GM12878 (cell line): ENCODE data around the gene C5. TPM values are rescaled to one million over a fixed set of nuclear protein-coding genes. Genes with fewer than 3 reads are reported as not detected.

ENCODE experiments used
- ATAC-seq: fragments of 200-7000 bp; cut with Tn5 transposase; 3 replicates; pipeline ENCODE4 v1.9.1; 2020; ENCODE audit warnings: mild to moderate bottlenecking, moderate library complexity
- BruUV-seq: library from RNA; stranded (reverse); fragments of 400-500 nt; replicated peaks from 2 replicates; lab custom pipeline; 2021; lab: Mats Ljungman, UMichigan
- CTCF ChIA-PET: fragments of 300-600 bp; sonication (Branson Sonifier 250); formaldehyde crosslinking; extraction: SDS; loops from one replicate; lab custom pipeline; 2021; ENCODE audit warnings: inconsistent platforms; lab: Yijun Ruan, JAX
- POLR2A ChIA-PET: fragments of 350-600 bp; formaldehyde crosslinking; extraction: SDS; loops from one replicate; lab custom pipeline; 2021; ENCODE audit warnings: inconsistent platforms; lab: Charles Lee
- RAD21 ChIA-PET: fragments of 300-600 bp; sonication (Branson Sonifier 250); formaldehyde crosslinking; loops from one replicate; lab custom pipeline; 2023; ENCODE audit warnings: antibody characterized with exemption; ENCODE audit not compliant: unreplicated experiment; lab: Charles Lee
- SMC1A ChIA-PET: fragments of 300-600 bp; sonication (Branson Sonifier 250); formaldehyde crosslinking; loops from one replicate; lab custom pipeline; 2023; ENCODE audit not compliant: unreplicated experiment, uncharacterized antibody; lab: Charles Lee
- DNase-seq: peaks from one replicate; pipeline ENCODE4 v3.0.0-alpha.2; 2011; ENCODE audit warnings: low read depth, low spot score
- FAIRE-seq: peaks from 3 replicates; lab custom pipeline; 2011; peaks lifted over from hg19 to GRCh38; lab: Jason Lieb, UNC
- H2AFZ ChIP-seq: 2 replicates; pipeline ENCODE4 v1.6.0; 2011; ENCODE audit warnings: low read depth, low read length, control low read depth; ENCODE audit not compliant: control insufficient read depth
- H3K27ac ChIP-seq: 2 replicates; pipeline ENCODE4 v1.5.1; 2011; ENCODE audit warnings: control low read depth; ENCODE audit not compliant: control insufficient read depth, insufficient read depth
- H3K27me3 ChIP-seq, 2 experiments: replicated peaks in 1 of 2; 2 replicates each; pipeline versions ENCODE4 v1.6.0 to v1.6.1; 2011; ENCODE audit warnings: low read length in 1 of 2; ENCODE audit not compliant: control insufficient read depth in 2 of 2, insufficient read depth in 2 of 2
- H3K36me3 ChIP-seq, 2 experiments: 2 replicates each; pipeline ENCODE4 v1.5.1; 2011; ENCODE audit warnings: low read length in 1 of 2; ENCODE audit not compliant: control insufficient read depth in 2 of 2, insufficient read depth in 2 of 2
- H3K4me1 ChIP-seq: 2 replicates; pipeline ENCODE4 v1.6.1; 2011; ENCODE audit warnings: mild to moderate bottlenecking, low read length, moderate library complexity, mixed read lengths; ENCODE audit not compliant: control insufficient read depth, insufficient read depth
- H3K4me2 ChIP-seq: 2 replicates; pipeline ENCODE4 v1.6.0; 2011; ENCODE audit warnings: control low read depth; ENCODE audit not compliant: control insufficient read depth, insufficient read depth
- H3K4me3 ChIP-seq: fragments of 200-600 bp; sonication (generic); 2 replicates; pipeline ENCODE4 v1.5.1; 2016
- H3K79me2 ChIP-seq: 2 replicates; pipeline ENCODE4 v1.6.0; 2011; ENCODE audit warnings: low read length; ENCODE audit not compliant: control insufficient read depth, insufficient read depth
- H3K9ac ChIP-seq: 2 replicates; pipeline ENCODE4 v1.8.0; 2011; ENCODE audit warnings: low read length, control low read depth, mixed read lengths; ENCODE audit not compliant: control insufficient read depth, insufficient read depth
- H3K9me3 ChIP-seq: replicated peaks from 3 replicates; pipeline ENCODE4 v1.5.1; 2011; ENCODE audit warnings: mild to moderate bottlenecking, low read length; ENCODE audit not compliant: control insufficient read depth, insufficient read depth
- H4K20me1 ChIP-seq: 2 replicates; pipeline ENCODE4 v1.6.0; 2011; ENCODE audit not compliant: control insufficient read depth, insufficient read depth
- BACH1 ChIP-seq: fragments of 450-650 bp; IDR thresholded peaks from 2 replicates; pipeline ENCODE4 v1.6.1; 2017; ENCODE audit warnings: mild to moderate bottlenecking, borderline replicate concordance
- CBFB ChIP-seq: IDR thresholded peaks from 2 replicates; pipeline ENCODE4 v1.6.1; 2016; ENCODE audit warnings: antibody characterized with exemption, low read depth
- EGR1 ChIP-seq, 2 experiments: IDR thresholded peaks; 1 replicate in 1 of 2; 2 replicates in 1 of 2; pipeline ENCODE4 v1.6.1; 2011 to 2012; ENCODE audit warnings: low read depth in 2 of 2, low read length in 2 of 2, borderline replicate concordance in 1 of 2, mild to moderate bottlenecking in 1 of 2, moderate library complexity in 1 of 2
- ETV6 ChIP-seq, 2 experiments: fragments of 450-650 bp in 1 of 2; IDR thresholded peaks in 1 of 2; conservative IDR thresholded peaks in 1 of 2; 2 replicates each; pipeline ENCODE4 v1.6.1; 2014; ENCODE audit warnings: antibody characterized with exemption in 1 of 2, borderline replicate concordance in 1 of 2, low read depth in 1 of 2, mild to moderate bottlenecking in 1 of 2, moderate library complexity in 1 of 2
- RCOR1 ChIP-seq: conservative IDR thresholded peaks from 2 replicates; pipeline ENCODE4 v1.6.1; 2012; ENCODE audit warnings: low read depth, low read length, improper control_type of control experiment
- TCF12 ChIP-seq: IDR thresholded peaks from 2 replicates; pipeline ENCODE4 v1.6.1; 2011; ENCODE audit warnings: low read depth, mild to moderate bottlenecking, low read length
- WGBS: methylation state at CpG from one replicate; pipeline ENCODE4 v1.1.6; 2016; ENCODE audit warnings: low lambda C conversion rate; ENCODE audit not compliant: insufficient replicate concordance, insufficient coverage; ENCODE audit errors: missing lambda C conversion rate; 5-methylcytosine and 5-hydroxymethylcytosine counted together
- in situ Hi-C: fragments of 300-500 bp; cut with MboI; formaldehyde crosslinking; loops from 9 replicates; pipeline ENCODE4 v1.14.3; 2018; ENCODE audit warnings: mixed read lengths
- intact Hi-C: fragments of 100-400 bp; cut with micrococcal nuclease; formaldehyde crosslinking; loops from one replicate; pipeline ENCODE4 v1.14.2; 2022; ENCODE audit not compliant: unreplicated experiment
- polyA plus RNA-seq, 11 experiments: library from polyadenylated mRNA; depleted of rRNA in 4 of 11; unstranded in 6 of 11; stranded (reverse) in 5 of 11; fragments of >200 nt; fragmentation: Nextera tagmentation in 4 of 11; fragmentation: Illumina TruSeq in 1 of 11; extraction: Ambion mirVana in 4 of 11; extraction: Trizol in 1 of 11; gene quantifications; 1 replicate in 1 of 11; 2 replicates in 10 of 11; pipeline versions ENCODE4 v1.2.1 to v1.2.3, GENCODE V29; 2011 to 2016; ENCODE audit warnings: inconsistent platforms in 2 of 11, missing spikeins in 2 of 11, low read depth in 1 of 11
- total RNA-seq, 4 experiments: library from RNA; depleted of rRNA in 3 of 4; stranded (reverse); fragments of >200 nt in 3 of 4; fragmentation: Illumina TruSeq in 1 of 4; extraction: Trizol in 1 of 4; gene quantifications; 2 replicates each; pipeline versions ENCODE4 v1.2.1 to v1.2.3, GENCODE V29; 2013 to 2021
- TF ChIP-seq, protein P1 (sequence below): fragments of 450-650 bp; IDR thresholded peaks from 2 replicates; pipeline ENCODE4 v1.6.1; 2016; ENCODE audit warnings: mild to moderate bottlenecking, moderate library complexity, borderline replicate concordance
- TF ChIP-seq, protein P2 (sequence below): IDR thresholded peaks from 2 replicates; pipeline ENCODE4 v1.6.1; 2011; ENCODE audit warnings: low read depth, low read length, improper control_type of control experiment, borderline replicate concordance

The C5 gene
- total and polyA plus RNA-seq, 10 of the 15 experiments (the other 5 are each of a cell fraction or from before 2014, with no cell fraction given), result 0.39 to 2.2 (median 1.2) TPM

DNA sequence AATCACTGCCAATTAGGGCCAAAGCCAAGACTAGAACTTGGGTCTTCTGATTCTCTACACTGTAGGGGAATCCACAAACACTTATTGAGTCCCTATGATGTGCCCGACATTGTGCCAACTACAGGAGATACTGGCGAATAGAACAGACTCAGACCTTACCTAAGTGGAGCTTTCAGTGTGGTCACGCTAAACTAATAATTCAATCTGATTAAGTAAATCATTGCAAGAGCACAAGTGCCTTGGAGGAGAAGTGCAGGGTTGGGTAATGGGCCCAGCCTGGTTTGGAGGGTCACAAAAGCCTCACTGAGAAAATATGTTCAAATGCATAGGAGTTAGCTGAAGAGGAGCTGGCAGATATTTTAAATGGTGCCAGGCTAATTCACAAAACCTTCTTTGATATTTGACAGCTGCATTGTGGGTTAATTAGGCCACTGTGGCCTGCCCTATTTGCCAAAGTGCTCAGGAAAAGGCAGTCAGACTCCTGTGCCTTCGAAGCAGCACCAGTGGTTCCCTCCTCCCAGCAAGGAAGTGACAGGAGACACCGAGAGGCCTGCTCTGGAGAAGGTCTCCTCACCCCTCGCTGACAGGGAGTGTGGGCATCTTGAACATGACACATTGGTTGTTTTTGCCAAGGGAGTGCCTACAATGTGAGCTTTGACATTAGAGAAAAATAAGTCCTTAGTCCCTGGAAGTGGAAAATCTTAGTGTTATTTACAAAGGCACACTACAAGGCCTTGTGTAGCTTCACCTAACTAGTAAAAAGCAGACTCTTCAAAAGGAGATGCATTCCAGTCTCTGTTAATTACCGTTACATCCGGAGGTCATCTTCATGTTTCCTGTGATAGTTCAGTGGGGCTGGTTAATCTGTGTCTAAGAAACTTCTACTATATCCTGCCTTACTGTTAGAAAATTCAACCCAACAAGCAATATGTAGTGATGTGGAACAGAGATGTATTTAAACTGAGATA, 99.4 kb downstream of the C5 start:
- RAD21 ChIA-PET, result no interaction called here
- H3K4me3 ChIP-seq, result no peak overlapping the region
- no peak for FAIRE-seq
- no peak overlapping the region for H2AFZ ChIP-seq
- in situ Hi-C loops, result no loop called here
- no peaks in the 10 kb centered on the region for H3K27me3 ChIP-seq
- no peak overlapping the region for H3K27ac ChIP-seq
- no peak for DNase-seq
- BruUV-seq, result no TSS peak
- intact Hi-C loops, result no loop called here
- SMC1A ChIA-PET, result interaction anchor here (0.6 to 1.5 kb wide), 3 partner anchors 17 to 691 kb away, joined by 3 to 5 read pairs (median 4); no protein-coding TSS in a partner anchor
- H3K4me2 ChIP-seq, result no peak overlapping the region
- 86% methylated on average over 8 of the region's 8 CpGs for WGBS
- no peaks in the 10 kb centered on the region for H3K4me1 ChIP-seq
- POLR2A ChIA-PET, result interaction anchor here (0.7 to 1.4 kb wide), 2 partner anchors 55 to 171 kb away, joined by 3 to 4 read pairs; no protein-coding TSS in a partner anchor
- H3K9ac ChIP-seq, result no peak overlapping the region
- H4K20me1 ChIP-seq, result no peaks in the 10 kb centered on the region
- TF ChIP-seq EGR1 (IDR thresholded peaks at IDR 0.05; ENCODE audit: borderline replicate concordance in 1 of 2, low read depth in 2 of 2, low read length in 2 of 2) (no peak), RCOR1 (no peak), BACH1 (no peak), ETV6 (conservative IDR thresholded peaks at IDR 0.05 in 1 of 2, IDR thresholded peaks at IDR 0.05 in 1 of 2; ENCODE audit: borderline replicate concordance in 1 of 2, low read depth in 1 of 2) (no peak), CBFB (no peak), TCF12 (no peak)
- TF ChIP-seq, protein P1, sequence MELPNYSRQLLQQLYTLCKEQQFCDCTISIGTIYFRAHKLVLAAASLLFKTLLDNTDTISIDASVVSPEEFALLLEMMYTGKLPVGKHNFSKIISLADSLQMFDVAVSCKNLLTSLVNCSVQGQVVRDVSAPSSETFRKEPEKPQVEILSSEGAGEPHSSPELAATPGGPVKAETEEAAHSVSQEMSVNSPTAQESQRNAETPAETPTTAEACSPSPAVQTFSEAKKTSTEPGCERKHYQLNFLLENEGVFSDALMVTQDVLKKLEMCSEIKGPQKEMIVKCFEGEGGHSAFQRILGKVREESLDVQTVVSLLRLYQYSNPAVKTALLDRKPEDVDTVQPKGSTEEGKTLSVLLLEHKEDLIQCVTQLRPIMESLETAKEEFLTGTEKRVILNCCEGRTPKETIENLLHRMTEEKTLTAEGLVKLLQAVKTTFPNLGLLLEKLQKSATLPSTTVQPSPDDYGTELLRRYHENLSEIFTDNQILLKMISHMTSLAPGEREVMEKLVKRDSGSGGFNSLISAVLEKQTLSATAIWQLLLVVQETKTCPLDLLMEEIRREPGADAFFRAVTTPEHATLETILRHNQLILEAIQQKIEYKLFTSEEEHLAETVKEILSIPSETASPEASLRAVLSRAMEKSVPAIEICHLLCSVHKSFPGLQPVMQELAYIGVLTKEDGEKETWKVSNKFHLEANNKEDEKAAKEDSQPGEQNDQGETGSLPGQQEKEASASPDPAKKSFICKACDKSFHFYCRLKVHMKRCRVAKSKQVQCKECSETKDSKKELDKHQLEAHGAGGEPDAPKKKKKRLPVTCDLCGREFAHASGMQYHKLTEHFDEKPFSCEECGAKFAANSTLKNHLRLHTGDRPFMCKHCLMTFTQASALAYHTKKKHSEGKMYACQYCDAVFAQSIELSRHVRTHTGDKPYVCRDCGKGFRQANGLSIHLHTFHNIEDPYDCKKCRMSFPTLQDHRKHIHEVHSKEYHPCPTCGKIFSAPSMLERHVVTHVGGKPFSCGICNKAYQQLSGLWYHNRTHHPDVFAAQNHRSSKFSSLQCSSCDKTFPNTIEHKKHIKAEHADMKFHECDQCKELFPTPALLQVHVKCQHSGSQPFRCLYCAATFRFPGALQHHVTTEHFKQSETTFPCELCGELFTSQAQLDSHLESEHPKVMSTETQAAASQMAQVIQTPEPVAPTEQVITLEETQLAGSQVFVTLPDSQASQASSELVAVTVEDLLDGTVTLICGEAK, result no peak
- TF ChIP-seq, protein P2, sequence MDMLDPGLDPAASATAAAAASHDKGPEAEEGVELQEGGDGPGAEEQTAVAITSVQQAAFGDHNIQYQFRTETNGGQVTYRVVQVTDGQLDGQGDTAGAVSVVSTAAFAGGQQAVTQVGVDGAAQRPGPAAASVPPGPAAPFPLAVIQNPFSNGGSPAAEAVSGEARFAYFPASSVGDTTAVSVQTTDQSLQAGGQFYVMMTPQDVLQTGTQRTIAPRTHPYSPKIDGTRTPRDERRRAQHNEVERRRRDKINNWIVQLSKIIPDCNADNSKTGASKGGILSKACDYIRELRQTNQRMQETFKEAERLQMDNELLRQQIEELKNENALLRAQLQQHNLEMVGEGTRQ, result no peak
- no peaks in the 10 kb centered on the region for H3K79me2 ChIP-seq
- no peak; the same call in 2 of the 3 replicates for ATAC-seq
- CTCF ChIA-PET, result interaction anchor here (0.8 to 4.5 kb wide), 3 partner anchors 14 to 35 kb away, joined by 5 to 22 read pairs (median 7); no protein-coding TSS in a partner anchor
- no peaks in the 10 kb centered on the region; the same call in 2 of the 3 replicates for H3K9me3 ChIP-seq
- no peaks in the 10 kb centered on the region for H3K36me3 ChIP-seq
